ENCODE data around the gene LCN15. TPM values are rescaled to one million over a fixed set of nuclear protein-coding genes. Genes with fewer than 3 reads are reported as not detected.
A peak's percentile ranks its signal among the peaks of the same experiment; 100 is the strongest.
"Not testable (repeated sequence)": the region's sequence is repeated elsewhere in the genome, so short reads cannot be mapped to it uniquely, and the experiment has no call there.

LCN15 gene
- total and polyA plus RNA-seq, 2 experiments from 2014 or later: 0.76 to 0.90 TPM

GRCh38 chr9:136787690-136788400, 23.5 kb upstream of the LCN15 start:
- Mint-ChIP-seq H3K36me3 (ENCODE audit: low read depth) (peaks cover 5% of the 10 kb centered on the region; the same call in 2 of the 3 replicates), H3K27me3 (ENCODE audit: insufficient read depth, low read depth, poor library complexity) (peaks cover 7% of the 10 kb centered on the region), H3K27ac (no peak overlapping the region), H3K4me3 (no peak overlapping the region), H3K9me3 (no peaks in the 10 kb centered on the region), H3K4me1 (peaks cover 10% of the 10 kb centered on the region)
- H3K4me2 ChIP-seq: no peak overlapping the region
- DNase-seq (ENCODE audit: low spot score) (peak; percentile 92), ATAC-seq (peak; percentile 18)
- peaks cover 4% of the 10 kb centered on the region; the same call in 1 of the 2 replicates for H3K4me1 ChIP-seq (ENCODE audit: insufficient read depth)
- H3K27me3 ChIP-seq (ENCODE audit: insufficient read depth): no peaks in the 10 kb centered on the region
- 0 out of 2 replicates have a peak, but pooled peaks cover 3% of the 10 kb centered on the region for H3F3A ChIP-seq (replicated peaks; ENCODE audit: low read depth)
- no peaks in the 10 kb centered on the region for H3K36me3 ChIP-seq (ENCODE audit: insufficient read depth)
- H3K4me3 ChIP-seq: no peak overlapping the region
- H3K27ac ChIP-seq (ENCODE audit: low read depth): no peak overlapping the region
- H2AFZ ChIP-seq: no peak overlapping the region
- H3K9me2 ChIP-seq (ENCODE audit: insufficient read depth): no peaks in the 10 kb centered on the region
- peaks cover 9% of the 10 kb centered on the region for H4K20me1 ChIP-seq (replicated peaks; ENCODE audit: insufficient read depth)
- TF ChIP-seq CREB1 (CRISPR knock-in tag; IDR thresholded peaks at IDR 0.05; ENCODE audit: low read depth) (0 out of 2 replicates have a peak, but pooled peaks have one; percentile 28), CTCF (conservative IDR thresholded peaks at IDR 0.05; ENCODE audit: low read depth in 2 of 2) (peak; percentile 84 to 97), POLR2AphosphoS5 (IDR thresholded peaks at IDR 0.05; ENCODE audit: low read depth) (no peak)
- H3K79me2 ChIP-seq (replicated peaks; ENCODE audit: insufficient read depth): 0 out of 2 replicates have a peak, but pooled peaks cover 4% of the 10 kb centered on the region

DNA sequence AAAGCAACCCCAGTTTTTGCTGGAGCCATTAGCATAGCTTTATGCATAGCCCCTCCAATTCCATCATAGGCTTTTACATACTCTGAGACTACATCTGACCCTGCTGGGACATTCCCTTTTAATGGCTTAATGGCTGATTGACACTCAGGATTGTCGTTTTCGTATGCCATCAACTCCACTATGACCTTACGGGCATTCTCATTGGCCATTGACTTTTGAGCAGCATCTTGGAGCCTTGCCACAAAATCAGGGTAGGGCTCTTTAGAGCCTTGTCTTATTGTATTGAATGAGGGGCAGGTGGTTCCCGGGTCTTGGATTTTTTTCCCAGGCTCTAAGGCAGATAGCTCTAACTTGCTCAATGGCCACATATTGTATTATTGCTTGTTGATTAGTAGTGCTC, 22.7 kb upstream of the LCN15 start:
- H3K79me2 ChIP-seq (replicated peaks; ENCODE audit: insufficient read depth); H3K9me2 ChIP-seq (ENCODE audit: insufficient read depth); H3K27ac Mint-ChIP-seq; H3K27me3 Mint-ChIP-seq (ENCODE audit: insufficient read depth, low read depth, poor library complexity); H2AFZ ChIP-seq; H3K36me3 Mint-ChIP-seq (ENCODE audit: low read depth); H3K9me3 Mint-ChIP-seq; H3F3A ChIP-seq (replicated peaks; ENCODE audit: low read depth); H3K4me1 ChIP-seq (ENCODE audit: insufficient read depth); H3K36me3 ChIP-seq (ENCODE audit: insufficient read depth); H4K20me1 ChIP-seq (replicated peaks; ENCODE audit: insufficient read depth); H3K27ac ChIP-seq (ENCODE audit: low read depth); H3K4me3 Mint-ChIP-seq; H3K4me2 ChIP-seq; ATAC-seq; DNase-seq (ENCODE audit: low spot score); H3K4me3 ChIP-seq; H3K27me3 ChIP-seq (ENCODE audit: insufficient read depth); H3K4me1 Mint-ChIP-seq: not testable (repeated sequence)

DNA sequence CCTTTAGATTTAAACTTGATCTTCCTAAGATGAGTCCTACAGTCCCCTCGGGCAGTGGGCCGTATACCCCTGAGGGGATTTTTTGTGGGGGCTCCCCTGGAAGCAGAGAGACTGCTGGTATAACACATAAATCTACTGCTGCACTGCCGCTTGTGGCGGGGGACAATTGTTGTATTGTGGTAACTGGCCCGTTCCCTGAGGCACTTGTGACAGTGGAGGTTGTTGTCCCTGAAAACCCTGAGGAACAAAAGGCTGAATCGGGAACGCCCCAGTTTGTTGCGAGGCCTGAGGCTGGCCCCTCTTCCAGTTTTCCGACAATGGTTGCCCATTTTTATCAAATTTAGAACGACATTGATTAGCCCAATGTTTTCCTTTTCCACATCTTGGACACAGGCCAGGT, 22.1 kb upstream of the LCN15 start:
- H3K27me3 Mint-ChIP-seq (ENCODE audit: insufficient read depth, low read depth, poor library complexity): peaks cover 4% of the 10 kb centered on the region
- peaks cover 6% of the 10 kb centered on the region; the same call in 2 of the 3 replicates for H3K4me1 Mint-ChIP-seq
- Histone ChIP-seq H3K4me3 (no peak overlapping the region), H2AFZ (no peak overlapping the region), H3K36me3 (ENCODE audit: insufficient read depth) (no peaks in the 10 kb centered on the region), H3K27me3 (ENCODE audit: insufficient read depth) (no peaks in the 10 kb centered on the region), H3K4me1 (ENCODE audit: insufficient read depth) (no peaks in the 10 kb centered on the region), H3K4me2 (no peak overlapping the region), H3K27ac (ENCODE audit: low read depth) (no peak overlapping the region), H3K79me2 (replicated peaks; ENCODE audit: insufficient read depth) (no peaks in the 10 kb centered on the region), H3F3A (replicated peaks; ENCODE audit: low read depth) (no peaks in the 10 kb centered on the region), H4K20me1 (replicated peaks; ENCODE audit: insufficient read depth) (no peaks in the 10 kb centered on the region), H3K9me2 (ENCODE audit: insufficient read depth) (no peaks in the 10 kb centered on the region)
- DNase-seq (ENCODE audit: low spot score) (no peak), ATAC-seq (no peak)
- H3K27ac Mint-ChIP-seq: no peak overlapping the region
- no peaks in the 10 kb centered on the region for H3K9me3 Mint-ChIP-seq
- no peak overlapping the region for H3K4me3 Mint-ChIP-seq
- H3K36me3 Mint-ChIP-seq (ENCODE audit: low read depth): no peaks in the 10 kb centered on the region
- TF ChIP-seq, protein P1, sequence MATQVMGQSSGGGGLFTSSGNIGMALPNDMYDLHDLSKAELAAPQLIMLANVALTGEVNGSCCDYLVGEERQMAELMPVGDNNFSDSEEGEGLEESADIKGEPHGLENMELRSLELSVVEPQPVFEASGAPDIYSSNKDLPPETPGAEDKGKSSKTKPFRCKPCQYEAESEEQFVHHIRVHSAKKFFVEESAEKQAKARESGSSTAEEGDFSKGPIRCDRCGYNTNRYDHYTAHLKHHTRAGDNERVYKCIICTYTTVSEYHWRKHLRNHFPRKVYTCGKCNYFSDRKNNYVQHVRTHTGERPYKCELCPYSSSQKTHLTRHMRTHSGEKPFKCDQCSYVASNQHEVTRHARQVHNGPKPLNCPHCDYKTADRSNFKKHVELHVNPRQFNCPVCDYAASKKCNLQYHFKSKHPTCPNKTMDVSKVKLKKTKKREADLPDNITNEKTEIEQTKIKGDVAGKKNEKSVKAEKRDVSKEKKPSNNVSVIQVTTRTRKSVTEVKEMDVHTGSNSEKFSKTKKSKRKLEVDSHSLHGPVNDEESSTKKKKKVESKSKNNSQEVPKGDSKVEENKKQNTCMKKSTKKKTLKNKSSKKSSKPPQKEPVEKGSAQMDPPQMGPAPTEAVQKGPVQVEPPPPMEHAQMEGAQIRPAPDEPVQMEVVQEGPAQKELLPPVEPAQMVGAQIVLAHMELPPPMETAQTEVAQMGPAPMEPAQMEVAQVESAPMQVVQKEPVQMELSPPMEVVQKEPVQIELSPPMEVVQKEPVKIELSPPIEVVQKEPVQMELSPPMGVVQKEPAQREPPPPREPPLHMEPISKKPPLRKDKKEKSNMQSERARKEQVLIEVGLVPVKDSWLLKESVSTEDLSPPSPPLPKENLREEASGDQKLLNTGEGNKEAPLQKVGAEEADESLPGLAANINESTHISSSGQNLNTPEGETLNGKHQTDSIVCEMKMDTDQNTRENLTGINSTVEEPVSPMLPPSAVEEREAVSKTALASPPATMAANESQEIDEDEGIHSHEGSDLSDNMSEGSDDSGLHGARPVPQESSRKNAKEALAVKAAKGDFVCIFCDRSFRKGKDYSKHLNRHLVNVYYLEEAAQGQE (IDR thresholded peaks at IDR 0.05; ENCODE audit: unreplicated experiment): no peak
- TF ChIP-seq ZNF114 (CRISPR knock-in tag; IDR thresholded peaks at IDR 0.05) (no peak), JUNB (IDR thresholded peaks at IDR 0.05; ENCODE audit: unreplicated experiment) (no peak), POLR2AphosphoS5 (IDR thresholded peaks at IDR 0.05; ENCODE audit: low read depth) (no peak), ZNF331 (CRISPR knock-in tag; IDR thresholded peaks at IDR 0.05; ENCODE audit: low read depth) (no peak)
